H9 (cell line): ENCODE data around the gene NDUFS6. TPM values are rescaled to one million over a fixed set of nuclear protein-coding genes. Genes with fewer than 3 reads are reported as not detected.
A peak's percentile ranks its signal among the peaks of the same experiment; 100 is the strongest.

ENCODE experiments used
- DNase-seq: peaks from one replicate; pipeline ENCODE4 v3.0.0-alpha.2; 2017
- H2AFZ ChIP-seq: one replicate; pipeline ENCODE4 v1.6.1; 2013; ENCODE audit warnings: mild to moderate bottlenecking, low read length, control low read depth, moderate library complexity
- H2AK5ac ChIP-seq: 2 replicates; pipeline ENCODE4 v1.6.1; 2013; ENCODE audit warnings: low read length, control low read depth, mixed read lengths; ENCODE audit not compliant: insufficient read length
- H2BK120ac ChIP-seq: one replicate; pipeline ENCODE4 v1.6.1; 2013; ENCODE audit warnings: low read depth, mild to moderate bottlenecking, low read length, control low read depth, inconsistent platforms; ENCODE audit not compliant: poor library complexity, severe bottlenecking
- H2BK12ac ChIP-seq: 2 replicates; pipeline ENCODE4 v1.6.1; 2013; ENCODE audit warnings: low read length, control low read depth, mixed read lengths, low read depth; ENCODE audit not compliant: insufficient read length
- H2BK15ac ChIP-seq: 2 replicates; pipeline ENCODE4 v1.6.1; 2013; ENCODE audit warnings: low read depth, low read length, control low read depth
- H2BK20ac ChIP-seq: one replicate; pipeline ENCODE4 v1.6.1; 2013; ENCODE audit warnings: low read depth, mild to moderate bottlenecking, low read length, control low read depth, inconsistent platforms; ENCODE audit not compliant: poor library complexity, severe bottlenecking
- H2BK5ac ChIP-seq: 2 replicates; pipeline ENCODE4 v1.6.1; 2013; ENCODE audit warnings: low read length, control low read depth, mixed read lengths; ENCODE audit not compliant: insufficient read length
- H3K14ac ChIP-seq: 2 replicates; pipeline ENCODE4 v1.6.1; 2013; ENCODE audit warnings: low read length, control low read depth; ENCODE audit not compliant: insufficient read depth
- H3K18ac ChIP-seq: 2 replicates; pipeline ENCODE4 v1.6.1; 2013; ENCODE audit warnings: low read depth, mild to moderate bottlenecking, mixed read lengths, low read length, control low read depth; ENCODE audit not compliant: insufficient read length
- H3K23ac ChIP-seq: 2 replicates; pipeline ENCODE4 v1.6.1; 2013; ENCODE audit warnings: low read length, control low read depth, mixed read lengths, low read depth; ENCODE audit not compliant: insufficient read length
- H3K23me2 ChIP-seq: 2 replicates; pipeline ENCODE4 v1.6.1; 2013; ENCODE audit warnings: low read depth, mild to moderate bottlenecking, mixed read lengths, low read length, control low read depth; ENCODE audit not compliant: insufficient read length, poor library complexity, severe bottlenecking
- H3K27ac ChIP-seq: 2 replicates; pipeline ENCODE4 v1.5.1; 2013; ENCODE audit warnings: low read length, control low read depth, mixed read lengths, low read depth; ENCODE audit not compliant: insufficient read length
- H3K27me3 ChIP-seq: 2 replicates; pipeline ENCODE4 v1.6.1; 2013; ENCODE audit warnings: low read length, control low read depth, inconsistent platforms; ENCODE audit not compliant: insufficient read depth
- H3K4ac ChIP-seq: 2 replicates; pipeline ENCODE4 v1.6.1; 2013; ENCODE audit warnings: low read depth, mild to moderate bottlenecking, control low read depth, inconsistent platforms, low read length, moderate library complexity
- H3K4me1 ChIP-seq: 2 replicates; pipeline ENCODE4 v1.6.1; 2013; ENCODE audit warnings: low read length, control low read depth, inconsistent platforms; ENCODE audit not compliant: insufficient read depth
- H3K4me2 ChIP-seq: 2 replicates; pipeline ENCODE4 v1.6.1; 2013; ENCODE audit warnings: low read length, control low read depth, mixed read lengths; ENCODE audit not compliant: insufficient read length, insufficient read depth
- H3K56ac ChIP-seq: 2 replicates; pipeline ENCODE4 v1.6.1; 2013; ENCODE audit warnings: low read depth, mild to moderate bottlenecking, mixed read lengths, low read length, control low read depth; ENCODE audit not compliant: insufficient read length
- H3K79me1 ChIP-seq: 2 replicates; pipeline ENCODE4 v1.6.1; 2013; ENCODE audit warnings: low read depth, mild to moderate bottlenecking, moderate library complexity, low read length, control low read depth, inconsistent platforms; ENCODE audit not compliant: insufficient read depth, poor library complexity, severe bottlenecking
- H3K79me2 ChIP-seq: 2 replicates; pipeline ENCODE4 v1.6.1; 2013; ENCODE audit warnings: low read length, control low read depth, inconsistent platforms; ENCODE audit not compliant: insufficient read depth
- H3K9ac ChIP-seq: 2 replicates; pipeline ENCODE4 v1.6.1; 2013; ENCODE audit warnings: low read length, control low read depth, mixed read lengths; ENCODE audit not compliant: insufficient read length; ENCODE audit errors: extremely low read depth
- H3K9me3 ChIP-seq: one replicate; pipeline ENCODE4 v1.6.1; 2013; ENCODE audit warnings: low read depth, low read length, inconsistent platforms; ENCODE audit not compliant: control insufficient read depth
- H3T11ph ChIP-seq: one replicate; pipeline ENCODE4 v1.6.1; 2013; ENCODE audit warnings: mild to moderate bottlenecking, low read length, control low read depth, inconsistent platforms
- H4K20me1 ChIP-seq: one replicate; pipeline ENCODE4 v1.6.1; 2013; ENCODE audit not compliant: control insufficient read depth, insufficient read length, insufficient read depth
- H4K5ac ChIP-seq: 2 replicates; pipeline ENCODE4 v1.6.1; 2013; ENCODE audit warnings: low read depth, mild to moderate bottlenecking, mixed read lengths, low read length, control low read depth; ENCODE audit not compliant: insufficient read length
- H4K8ac ChIP-seq: replicated peaks from 2 replicates; pipeline ENCODE4 v1.6.1; 2013; ENCODE audit warnings: low read length, control low read depth, mixed read lengths, low read depth; ENCODE audit not compliant: insufficient read length
- H4K91ac ChIP-seq: 2 replicates; pipeline ENCODE4 v1.6.1; 2013; ENCODE audit warnings: low read depth, mild to moderate bottlenecking, moderate library complexity, mixed read lengths, low read length, control low read depth; ENCODE audit not compliant: insufficient read length
- H3K27ac Mint-ChIP-seq, 3 experiments: 2 replicates in 2 of 3; 3 replicates in 1 of 3; pipeline ENCODE4 v1.8.0; 2020 to 2021; ENCODE audit warnings: mixed read lengths in 3 of 3, mild to moderate bottlenecking in 1 of 3, moderate library complexity in 1 of 3
- H3K27me3 Mint-ChIP-seq: 2 replicates; pipeline ENCODE4 v1.8.0; 2021; ENCODE audit warnings: low read depth, mild to moderate bottlenecking, moderate library complexity, mixed read lengths
- H3K36me3 Mint-ChIP-seq, 3 experiments: 2 replicates in 2 of 3; 3 replicates in 1 of 3; pipeline ENCODE4 v1.8.0; 2020 to 2021; ENCODE audit warnings: low read depth in 3 of 3, mixed read lengths in 3 of 3; ENCODE audit not compliant: insufficient read depth in 1 of 3
- H3K4me1 Mint-ChIP-seq, 2 experiments: 2 replicates each; pipeline ENCODE4 v1.8.0; 2020; ENCODE audit warnings: mixed read lengths in 2 of 2
- H3K4me3 Mint-ChIP-seq, 2 experiments: 2 replicates in 1 of 2; 3 replicates in 1 of 2; pipeline ENCODE4 v1.8.0; 2020 to 2021; ENCODE audit warnings: mild to moderate bottlenecking in 2 of 2, mixed read lengths in 2 of 2, moderate library complexity in 1 of 2
- H3K9me3 Mint-ChIP-seq, 2 experiments: 2 replicates in 1 of 2; 3 replicates in 1 of 2; pipeline ENCODE4 v1.8.0; 2020; ENCODE audit warnings: mild to moderate bottlenecking in 2 of 2, mixed read lengths in 2 of 2, moderate library complexity in 1 of 2
- CTCF ChIP-seq: fragments of 200-600 bp; sonication (generic); conservative IDR thresholded peaks from 3 replicates; pipeline ENCODE4 v1.8.0; 2021; ENCODE audit warnings: antibody characterized with exemption, mild to moderate bottlenecking
- WGBS: extraction: QIAGEN DNeasy Blood & Tissue Kit; methylation state at CpG from one replicate; pipeline ENCODE4 v1.1.7; 2013; ENCODE audit warnings: missing lambda C conversion rate, low lambda C conversion rate, mixed read lengths; ENCODE audit not compliant: insufficient read length; ENCODE audit errors: extremely low coverage; 5-methylcytosine and 5-hydroxymethylcytosine counted together
- total RNA-seq: library from RNA; stranded (reverse); gene quantifications from 2 replicates; pipeline ENCODE4 v1.2.1, GENCODE V29; 2021

NDUFS6 gene
- total RNA-seq, 1 experiment from 2014 or later = 62.5 TPM

- Histone ChIP-seq H2AFZ (no peak overlapping the region), H3K23me2 (no peaks in the 10 kb centered on the region), H3K79me2 (no peaks in the 10 kb centered on the region), H3T11ph (no peak overlapping the region), H3K4me1 (no peaks in the 10 kb centered on the region), H3K27me3 (no peaks in the 10 kb centered on the region), H3K27ac (no peak overlapping the region), H2BK120ac (no peak overlapping the region), H4K5ac (no peak overlapping the region), H2BK20ac (no peak overlapping the region), H3K79me1 (no peaks in the 10 kb centered on the region), H2BK12ac (no peak overlapping the region), H3K4ac (no peak overlapping the region), H3K9me3 (no peaks in the 10 kb centered on the region), H3K14ac (no peak overlapping the region), H2AK5ac (no peak overlapping the region), H3K18ac (no peak overlapping the region), H3K4me2 (no peak overlapping the region), H3K23ac (no peak overlapping the region), H3K9ac (no peak overlapping the region), H2BK5ac (no peak overlapping the region), H4K91ac (no peak overlapping the region), H4K8ac (no peak overlapping the region), H2BK15ac (no peak overlapping the region), H4K20me1 (no peaks in the 10 kb centered on the region), H3K56ac (no peak overlapping the region)
- H3K27ac Mint-ChIP-seq = no peak overlapping the region
- peaks cover 9% of the 10 kb centered on the region for H3K27me3 Mint-ChIP-seq
- H3K4me1 Mint-ChIP-seq = peaks cover 12 to 21% of the 10 kb centered on the region in 2 experiments
- no peak for TF ChIP-seq CTCF
- no peak overlapping the region for H3K4me3 Mint-ChIP-seq
- peaks cover 7 to 11% (median 10%) of the 10 kb centered on the region in 3 experiments for H3K36me3 Mint-ChIP-seq
- no CpG with 5 or more reads among the region's 11 CpGs for WGBS
- peak; percentile 17 for DNase-seq
- peaks cover 11 to 13% of the 10 kb centered on the region in 2 experiments for H3K9me3 Mint-ChIP-seq
Observed at GRCh38 chr5:1756481-1756880, 44.7 kb upstream of the NDUFS6 start.
